GM12878 (cell line): ENCODE measurements around the gene HID1. TPM values are rescaled to one million over a fixed set of nuclear protein-coding genes. Genes with fewer than 3 reads are reported as not detected.

Source experiments
- ATAC-seq: fragments of 200-7000 bp; cut with Tn5 transposase; 3 replicates; pipeline ENCODE4 v1.9.1; 2020; ENCODE audit warnings: mild to moderate bottlenecking, moderate library complexity
- BruUV-seq: library from RNA; stranded (reverse); fragments of 400-500 nt; replicated peaks from 2 replicates; lab custom pipeline; 2021; lab: Mats Ljungman, UMichigan
- CTCF ChIA-PET: fragments of 300-600 bp; sonication (Branson Sonifier 250); formaldehyde crosslinking; extraction: SDS; loops from one replicate; lab custom pipeline; 2021; ENCODE audit warnings: inconsistent platforms; lab: Yijun Ruan, JAX
- POLR2A ChIA-PET: fragments of 350-600 bp; formaldehyde crosslinking; extraction: SDS; loops from one replicate; lab custom pipeline; 2021; ENCODE audit warnings: inconsistent platforms; lab: Charles Lee
- RAD21 ChIA-PET: fragments of 300-600 bp; sonication (Branson Sonifier 250); formaldehyde crosslinking; loops from one replicate; lab custom pipeline; 2023; ENCODE audit warnings: antibody characterized with exemption; ENCODE audit not compliant: unreplicated experiment; lab: Charles Lee
- SMC1A ChIA-PET: fragments of 300-600 bp; sonication (Branson Sonifier 250); formaldehyde crosslinking; loops from one replicate; lab custom pipeline; 2023; ENCODE audit not compliant: unreplicated experiment, uncharacterized antibody; lab: Charles Lee
- DNase-seq: peaks from one replicate; pipeline ENCODE4 v3.0.0-alpha.2; 2011; ENCODE audit warnings: low read depth, low spot score
- FAIRE-seq: peaks from 3 replicates; lab custom pipeline; 2011; peaks lifted over from hg19 to GRCh38; lab: Jason Lieb, UNC
- H2AFZ ChIP-seq: 2 replicates; pipeline ENCODE4 v1.6.0; 2011; ENCODE audit warnings: low read depth, low read length, control low read depth; ENCODE audit not compliant: control insufficient read depth
- H3K27ac ChIP-seq: 2 replicates; pipeline ENCODE4 v1.5.1; 2011; ENCODE audit warnings: control low read depth; ENCODE audit not compliant: control insufficient read depth, insufficient read depth
- H3K27me3 ChIP-seq, 2 experiments: replicated peaks in 1 of 2; 2 replicates each; pipeline versions ENCODE4 v1.6.0 to v1.6.1; 2011; ENCODE audit warnings: low read length in 1 of 2; ENCODE audit not compliant: control insufficient read depth in 2 of 2, insufficient read depth in 2 of 2
- H3K36me3 ChIP-seq, 2 experiments: 2 replicates each; pipeline ENCODE4 v1.5.1; 2011; ENCODE audit warnings: low read length in 1 of 2; ENCODE audit not compliant: control insufficient read depth in 2 of 2, insufficient read depth in 2 of 2
- H3K4me1 ChIP-seq: 2 replicates; pipeline ENCODE4 v1.6.1; 2011; ENCODE audit warnings: mild to moderate bottlenecking, low read length, moderate library complexity, mixed read lengths; ENCODE audit not compliant: control insufficient read depth, insufficient read depth
- H3K4me2 ChIP-seq: 2 replicates; pipeline ENCODE4 v1.6.0; 2011; ENCODE audit warnings: control low read depth; ENCODE audit not compliant: control insufficient read depth, insufficient read depth
- H3K4me3 ChIP-seq: fragments of 200-600 bp; sonication (generic); 2 replicates; pipeline ENCODE4 v1.5.1; 2016
- H3K79me2 ChIP-seq: 2 replicates; pipeline ENCODE4 v1.6.0; 2011; ENCODE audit warnings: low read length; ENCODE audit not compliant: control insufficient read depth, insufficient read depth
- H3K9ac ChIP-seq: 2 replicates; pipeline ENCODE4 v1.8.0; 2011; ENCODE audit warnings: low read length, control low read depth, mixed read lengths; ENCODE audit not compliant: control insufficient read depth, insufficient read depth
- H3K9me3 ChIP-seq: replicated peaks from 3 replicates; pipeline ENCODE4 v1.5.1; 2011; ENCODE audit warnings: mild to moderate bottlenecking, low read length; ENCODE audit not compliant: control insufficient read depth, insufficient read depth
- H4K20me1 ChIP-seq: 2 replicates; pipeline ENCODE4 v1.6.0; 2011; ENCODE audit not compliant: control insufficient read depth, insufficient read depth
- BACH1 ChIP-seq: fragments of 450-650 bp; IDR thresholded peaks from 2 replicates; pipeline ENCODE4 v1.6.1; 2017; ENCODE audit warnings: mild to moderate bottlenecking, borderline replicate concordance
- BHLHE40 ChIP-seq, 2 experiments: fragments of 450-650 bp in 1 of 2; IDR thresholded peaks; 2 replicates each; pipeline ENCODE4 v1.6.1; 2011 to 2017; ENCODE audit warnings: low read depth in 2 of 2, borderline replicate concordance in 1 of 2, improper control_type of control experiment in 1 of 2, low read length in 1 of 2, mild to moderate bottlenecking in 1 of 2
- ELK1 ChIP-seq: IDR thresholded peaks from 2 replicates; pipeline ENCODE4 v1.6.1; 2012; ENCODE audit warnings: low read depth, low read length, improper control_type of control experiment
- MLLT1 ChIP-seq: fragments of 450-650 bp; IDR thresholded peaks from 2 replicates; pipeline ENCODE4 v1.6.1; 2016; ENCODE audit warnings: mild to moderate bottlenecking
- MXI1 ChIP-seq: fragments of 150-350 bp; IDR thresholded peaks from 2 replicates; pipeline ENCODE4 v1.6.1; 2011; ENCODE audit warnings: low read depth, mild to moderate bottlenecking, inconsistent platforms, low read length, improper control_type of control experiment
- MYB ChIP-seq: fragments of 150-350 bp; IDR thresholded peaks from 2 replicates; pipeline ENCODE4 v1.6.1; 2014; ENCODE audit warnings: mild to moderate bottlenecking, low read depth, low read length, borderline replicate concordance
- SREBF2 ChIP-seq: IDR thresholded peaks from 2 replicates; pipeline ENCODE4 v1.6.1; 2012; ENCODE audit warnings: mild to moderate bottlenecking, low read length
- TCF12 ChIP-seq: IDR thresholded peaks from 2 replicates; pipeline ENCODE4 v1.6.1; 2011; ENCODE audit warnings: low read depth, mild to moderate bottlenecking, low read length
- ZBTB11 ChIP-seq: fragments of 450-650 bp; formaldehyde crosslinking; IDR thresholded peaks from 2 replicates; pipeline ENCODE4 v1.5.0; 2022; ENCODE audit warnings: mild to moderate bottlenecking, missing genetic modification characterization
- ZSCAN29 ChIP-seq: fragments of 450-650 bp; IDR thresholded peaks from 2 replicates; pipeline ENCODE4 v1.6.1; 2017; ENCODE audit warnings: mild to moderate bottlenecking, moderate library complexity
- WGBS: methylation state at CpG from one replicate; pipeline ENCODE4 v1.1.6; 2016; ENCODE audit warnings: low lambda C conversion rate; ENCODE audit not compliant: insufficient replicate concordance, insufficient coverage; ENCODE audit errors: missing lambda C conversion rate; 5-methylcytosine and 5-hydroxymethylcytosine counted together
- in situ Hi-C: fragments of 300-500 bp; cut with MboI; formaldehyde crosslinking; loops from 9 replicates; pipeline ENCODE4 v1.14.3; 2018; ENCODE audit warnings: mixed read lengths
- intact Hi-C: fragments of 100-400 bp; cut with micrococcal nuclease; formaldehyde crosslinking; loops from one replicate; pipeline ENCODE4 v1.14.2; 2022; ENCODE audit not compliant: unreplicated experiment
- polyA plus RNA-seq, 11 experiments: library from polyadenylated mRNA; depleted of rRNA in 4 of 11; unstranded in 6 of 11; stranded (reverse) in 5 of 11; fragments of >200 nt; fragmentation: Nextera tagmentation in 4 of 11; fragmentation: Illumina TruSeq in 1 of 11; extraction: Ambion mirVana in 4 of 11; extraction: Trizol in 1 of 11; gene quantifications; 1 replicate in 1 of 11; 2 replicates in 10 of 11; pipeline versions ENCODE4 v1.2.1 to v1.2.3, GENCODE V29; 2011 to 2016; ENCODE audit warnings: inconsistent platforms in 2 of 11, missing spikeins in 2 of 11, low read depth in 1 of 11
- total RNA-seq, 4 experiments: library from RNA; depleted of rRNA in 3 of 4; stranded (reverse); fragments of >200 nt in 3 of 4; fragmentation: Illumina TruSeq in 1 of 4; extraction: Trizol in 1 of 4; gene quantifications; 2 replicates each; pipeline versions ENCODE4 v1.2.1 to v1.2.3, GENCODE V29; 2013 to 2021
- TF ChIP-seq, protein P1 (sequence below), 3 experiments: IDR thresholded peaks in 2 of 3; conservative IDR thresholded peaks in 1 of 3; 2 replicates each; pipeline ENCODE4 v1.5.1; 2011; ENCODE audit warnings: low read depth in 3 of 3, low read length in 3 of 3, mild to moderate bottlenecking in 3 of 3, control low read depth in 2 of 3, moderate library complexity in 2 of 3, inconsistent platforms in 1 of 3, mixed read lengths in 1 of 3; ENCODE audit not compliant: control insufficient read depth in 2 of 3, insufficient read depth in 1 of 3; ENCODE audit errors: extremely low read depth in 1 of 3

Gene HID1
- total and polyA plus RNA-seq, 10 of the 15 experiments (the other 5 are each of a cell fraction or from before 2014, with no cell fraction given), result 0.04 to 0.77 (median 0.32) TPM; not detected in 2

DNA sequence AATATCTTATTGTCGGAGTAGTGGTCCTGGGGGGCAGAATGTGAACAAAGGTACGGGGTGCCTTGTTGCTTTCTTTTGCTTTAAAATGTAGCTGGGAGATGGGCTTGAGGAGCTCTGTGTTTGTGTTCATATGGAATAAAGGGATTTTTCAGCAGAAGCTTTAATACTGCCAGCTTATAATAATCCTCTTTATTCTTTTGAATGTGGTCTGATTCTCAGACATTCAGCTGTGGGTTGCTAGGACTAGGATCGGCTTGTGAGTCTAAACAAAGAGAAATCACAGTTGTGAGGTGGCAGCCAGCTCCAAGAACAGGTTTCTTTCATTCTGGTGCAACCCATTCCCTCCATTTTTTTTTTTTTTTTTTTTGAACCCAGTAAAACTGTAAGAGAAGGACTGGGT lies 47.2 kb upstream of the HID1 start (continued):
- no peak for TF ChIP-seq ELK1

GRCh38 chr17:75019146-75019545 lies 46.6 kb upstream of the HID1 start:
- Histone ChIP-seq H4K20me1 (no peaks in the 10 kb centered on the region), H3K27me3 (no peaks in the 10 kb centered on the region), H3K4me2 (no peak overlapping the region), H2AFZ (no peak overlapping the region), H3K4me1 (no peaks in the 10 kb centered on the region), H3K9me3 (no peaks in the 10 kb centered on the region), H3K9ac (no peak overlapping the region), H3K79me2 (peaks cover 4% of the 10 kb centered on the region), H3K27ac (no peak overlapping the region), H3K36me3 (peaks cover 6 to 9% of the 10 kb centered on the region in 2 experiments; a peak in 3 of 4 replicates), H3K4me3 (no peak overlapping the region)
- ATAC-seq (no peak), DNase-seq (no peak), FAIRE-seq (no peak)
- intact Hi-C loops, result no loop called here
- SMC1A ChIA-PET, result interaction anchor here (0.6 to 1.1 kb wide), 3 partner anchors 8 to 285 kb away, joined by 3 to 4 read pairs (median 3); no protein-coding TSS in a partner anchor
- in situ Hi-C loops, result no loop called here
- CTCF ChIA-PET, result interaction anchor here (0.6 to 1.2 kb wide), 5 partner anchors 11 to 1590 kb away, joined by 3 to 4 read pairs (median 3); no protein-coding TSS in a partner anchor
- POLR2A ChIA-PET, result interaction anchor here (0.6 kb wide), 1 partner anchor 30 kb away, joined by 3 read pairs; no protein-coding TSS in a partner anchor
- RAD21 ChIA-PET, result no interaction called here
- WGBS, result 89% methylated on average over 5 of the region's 5 CpGs
- no TSS peak for BruUV-seq
- TF ChIP-seq ZBTB11, result no peak
- no peak for TF ChIP-seq MLLT1
- no peak for TF ChIP-seq TCF12
- TF ChIP-seq SREBF2, result no peak
- TF ChIP-seq, protein P1, sequence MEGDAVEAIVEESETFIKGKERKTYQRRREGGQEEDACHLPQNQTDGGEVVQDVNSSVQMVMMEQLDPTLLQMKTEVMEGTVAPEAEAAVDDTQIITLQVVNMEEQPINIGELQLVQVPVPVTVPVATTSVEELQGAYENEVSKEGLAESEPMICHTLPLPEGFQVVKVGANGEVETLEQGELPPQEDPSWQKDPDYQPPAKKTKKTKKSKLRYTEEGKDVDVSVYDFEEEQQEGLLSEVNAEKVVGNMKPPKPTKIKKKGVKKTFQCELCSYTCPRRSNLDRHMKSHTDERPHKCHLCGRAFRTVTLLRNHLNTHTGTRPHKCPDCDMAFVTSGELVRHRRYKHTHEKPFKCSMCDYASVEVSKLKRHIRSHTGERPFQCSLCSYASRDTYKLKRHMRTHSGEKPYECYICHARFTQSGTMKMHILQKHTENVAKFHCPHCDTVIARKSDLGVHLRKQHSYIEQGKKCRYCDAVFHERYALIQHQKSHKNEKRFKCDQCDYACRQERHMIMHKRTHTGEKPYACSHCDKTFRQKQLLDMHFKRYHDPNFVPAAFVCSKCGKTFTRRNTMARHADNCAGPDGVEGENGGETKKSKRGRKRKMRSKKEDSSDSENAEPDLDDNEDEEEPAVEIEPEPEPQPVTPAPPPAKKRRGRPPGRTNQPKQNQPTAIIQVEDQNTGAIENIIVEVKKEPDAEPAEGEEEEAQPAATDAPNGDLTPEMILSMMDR (IDR thresholded peaks at IDR 0.05 in 2 of 3, conservative IDR thresholded peaks at IDR 0.05 in 1 of 3; ENCODE audit: control insufficient read depth in 2 of 3, extremely low read depth in 1 of 3, insufficient read depth in 1 of 3, low read depth in 3 of 3, low read length in 3 of 3), result no peak
- TF ChIP-seq ZSCAN29, result no peak
- TF ChIP-seq BACH1, result no peak
- no peak for TF ChIP-seq MYB
- TF ChIP-seq BHLHE40 (IDR thresholded peaks at IDR 0.05; ENCODE audit: borderline replicate concordance in 1 of 2, low read depth in 2 of 2, low read length in 1 of 2), result no peak
- TF ChIP-seq MXI1, result no peak
